ENCODE results near the gene NOS1AP. TPM values are rescaled to one million over a fixed set of nuclear protein-coding genes. Genes with fewer than 3 reads are reported as not detected.

The NOS1AP gene
- total RNA-seq, 1 experiment from 2014 or later = 14.7 TPM

DNA sequence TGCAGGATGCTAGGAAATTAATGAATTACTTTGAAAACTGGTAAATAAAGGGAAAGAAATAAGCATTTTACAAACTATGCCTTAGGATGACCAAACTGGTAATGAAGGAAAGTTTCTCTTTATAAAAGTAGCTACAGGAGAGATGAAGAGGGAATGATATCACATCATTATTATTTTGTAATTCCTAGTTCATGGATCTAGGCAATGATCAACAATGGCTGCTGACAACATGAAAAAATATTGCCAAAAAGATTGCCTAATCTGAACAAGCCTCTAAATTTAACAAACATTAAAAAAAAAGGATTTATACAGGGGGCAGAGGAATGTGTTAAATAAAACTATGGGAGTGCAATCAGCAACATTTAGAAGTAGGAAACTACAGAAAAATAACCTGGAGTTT is 38.9 kb downstream of the NOS1AP start:
- Mint-ChIP-seq H3K4me3 (no peak overlapping the region), H3K27ac (no peak overlapping the region), H3K4me1 (peaks cover 3% of the 10 kb centered on the region), H3K9me3 (peaks cover 16% of the 10 kb centered on the region), H3K27me3 (ENCODE audit: low read depth) (no peaks in the 10 kb centered on the region), H3K36me3 (peaks cover 14% of the 10 kb centered on the region)
- ATAC-seq (no peak), DNase-seq (ENCODE audit: low spot score) (no peak)
- POLR2A ChIA-PET = no interaction called here
- CTCF ChIA-PET = no interaction called here
- TF ChIP-seq ZSCAN18 (CRISPR knock-in tag; IDR thresholded peaks at IDR 0.05) (no peak), GRHL2 (CRISPR knock-in tag; IDR thresholded peaks at IDR 0.05; ENCODE audit: insufficient replicate concordance, severe bottlenecking) (no peak), JUN (CRISPR knock-in tag; IDR thresholded peaks at IDR 0.05) (no peak), PRDM15 (CRISPR knock-in tag; IDR thresholded peaks at IDR 0.05) (no peak), ATF1 (CRISPR knock-in tag; IDR thresholded peaks at IDR 0.05) (no peak), ERG (CRISPR knock-in tag; IDR thresholded peaks at IDR 0.05) (no peak), ETV6 (CRISPR knock-in tag; IDR thresholded peaks at IDR 0.05) (no peak), SOX15 (CRISPR knock-in tag; IDR thresholded peaks at IDR 0.05) (no peak), CREB1 (CRISPR knock-in tag; IDR thresholded peaks at IDR 0.05) (no peak), ZNF219 (CRISPR knock-in tag; IDR thresholded peaks at IDR 0.05; ENCODE audit: borderline replicate concordance) (no peak), MLX (CRISPR knock-in tag; IDR thresholded peaks at IDR 0.05) (no peak), FOXK1 (CRISPR knock-in tag; IDR thresholded peaks at IDR 0.05) (no peak)
- TF ChIP-seq, protein P1, sequence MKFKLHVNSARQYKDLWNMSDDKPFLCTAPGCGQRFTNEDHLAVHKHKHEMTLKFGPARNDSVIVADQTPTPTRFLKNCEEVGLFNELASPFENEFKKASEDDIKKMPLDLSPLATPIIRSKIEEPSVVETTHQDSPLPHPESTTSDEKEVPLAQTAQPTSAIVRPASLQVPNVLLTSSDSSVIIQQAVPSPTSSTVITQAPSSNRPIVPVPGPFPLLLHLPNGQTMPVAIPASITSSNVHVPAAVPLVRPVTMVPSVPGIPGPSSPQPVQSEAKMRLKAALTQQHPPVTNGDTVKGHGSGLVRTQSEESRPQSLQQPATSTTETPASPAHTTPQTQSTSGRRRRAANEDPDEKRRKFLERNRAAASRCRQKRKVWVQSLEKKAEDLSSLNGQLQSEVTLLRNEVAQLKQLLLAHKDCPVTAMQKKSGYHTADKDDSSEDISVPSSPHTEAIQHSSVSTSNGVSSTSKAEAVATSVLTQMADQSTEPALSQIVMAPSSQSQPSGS (CRISPR knock-in tag; IDR thresholded peaks at IDR 0.05; ENCODE audit: borderline replicate concordance, low read depth) = no peak

GRCh38 chr1:162110910-162111309 is 41.4 kb downstream of the NOS1AP start:
- DNase-seq (ENCODE audit: low spot score) = no peak
- ChIA-PET CTCF (no interaction called here), POLR2A (no interaction called here)
- Mint-ChIP-seq H3K9me3 (peaks cover 12% of the 10 kb centered on the region), H3K27ac (no peak overlapping the region), H3K4me1 (0 out of 2 replicates have a peak, but pooled peaks cover 2% of the 10 kb centered on the region), H3K4me3 (no peak overlapping the region), H3K27me3 (ENCODE audit: low read depth) (no peaks in the 10 kb centered on the region), H3K36me3 (peaks cover 11% of the 10 kb centered on the region)
- TF ChIP-seq ZNF121 (CRISPR knock-in tag; IDR thresholded peaks at IDR 0.05) (no peak), ZNF671 (CRISPR knock-in tag; IDR thresholded peaks at IDR 0.05) (no peak), CREB1 (CRISPR knock-in tag; IDR thresholded peaks at IDR 0.05) (no peak), MXD4 (CRISPR knock-in tag; IDR thresholded peaks at IDR 0.05; ENCODE audit: borderline replicate concordance) (no peak), SOX15 (CRISPR knock-in tag; IDR thresholded peaks at IDR 0.05) (no peak), ZNF263 (CRISPR knock-in tag; IDR thresholded peaks at IDR 0.05; ENCODE audit: low read depth) (no peak)
- no peak for ATAC-seq

All from WTC11 (cell line).